Left cardiac atrium (tissue), 4 donors: ENCODE results near the gene IQCC. TPM values are rescaled to one million over a fixed set of nuclear protein-coding genes. Genes with fewer than 3 reads are reported as not detected.

Experiments
- ATAC-seq, 2 donors: fragments of 200-7000 bp; cut with Tn5 transposase; one replicate each; pipeline ENCODE4 v1.9.1; 2020; ENCODE audit warnings: mild to moderate bottlenecking in 2 of 2, moderate library complexity in 2 of 2
- DNase-seq: peaks from one replicate; pipeline ENCODE4 v3.0.0-alpha.2; 2020
- intact Hi-C, 2 donors: fragments of 100-400 bp; cut with DNase I; formaldehyde crosslinking; loops; one replicate each; pipeline versions ENCODE4 v1.14.1 to v1.15.1; 2022 to 2023
- total RNA-seq, 2 donors: library from RNA; stranded (reverse); fragmentation: NEBNext Ultra II Directional; extraction: Animal tissue kit (Norgen Biotek cat#: 25700); gene quantifications; one replicate each; pipeline ENCODE4 v1.2.1, GENCODE V29; 2021
- donor health status: DM: no; HTN: yes; CAD: no.
- donor health status: DM: no; HTN: yes; CAD: no; lungs with severe emphysema.
- donor health status: DM: yes; HTN: yes; CAD: no.
- donor health status: Dilated cardiomyopathy.

Gene IQCC
- total RNA-seq, 2 donors from 2014 or later: 0.76 to 0.97 TPM

DNA sequence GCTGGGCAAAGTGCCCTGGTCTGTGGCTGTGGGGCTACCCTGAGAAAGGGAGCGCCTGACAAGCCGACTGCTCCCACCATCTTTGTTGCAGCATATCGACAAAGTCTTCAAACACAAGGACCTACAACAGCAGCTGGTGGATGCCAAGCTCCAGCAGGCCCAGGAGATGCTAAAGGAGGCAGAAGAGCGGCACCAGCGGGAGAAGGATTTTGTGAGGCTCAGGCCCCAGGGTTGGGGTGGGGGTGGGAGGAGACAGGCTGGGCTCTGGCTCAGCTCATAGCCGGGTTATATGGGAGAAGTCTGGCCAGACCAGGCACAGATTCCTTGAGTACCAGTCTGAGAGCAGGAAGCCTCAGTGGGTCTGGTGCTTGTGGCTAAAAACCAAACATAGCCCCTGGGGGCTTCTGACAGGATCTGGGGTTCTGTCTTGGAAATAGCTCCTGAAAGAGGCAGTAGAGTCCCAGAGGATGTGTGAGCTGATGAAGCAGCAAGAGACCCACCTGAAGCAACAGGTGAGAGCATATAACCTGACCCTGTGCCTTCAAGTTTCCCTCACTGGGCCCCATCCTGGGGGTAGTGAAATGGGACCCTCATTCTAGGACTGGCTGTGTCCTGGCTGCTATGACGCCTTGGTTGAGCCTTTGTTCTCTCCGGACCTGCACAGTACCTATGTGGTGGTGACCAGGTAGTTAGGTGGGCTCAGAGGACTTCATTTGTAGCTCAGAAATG is 13.1 kb upstream of the IQCC start:
- ATAC-seq (no peak), DNase-seq (no peak)
- intact Hi-C loops: no loop called here

DNA sequence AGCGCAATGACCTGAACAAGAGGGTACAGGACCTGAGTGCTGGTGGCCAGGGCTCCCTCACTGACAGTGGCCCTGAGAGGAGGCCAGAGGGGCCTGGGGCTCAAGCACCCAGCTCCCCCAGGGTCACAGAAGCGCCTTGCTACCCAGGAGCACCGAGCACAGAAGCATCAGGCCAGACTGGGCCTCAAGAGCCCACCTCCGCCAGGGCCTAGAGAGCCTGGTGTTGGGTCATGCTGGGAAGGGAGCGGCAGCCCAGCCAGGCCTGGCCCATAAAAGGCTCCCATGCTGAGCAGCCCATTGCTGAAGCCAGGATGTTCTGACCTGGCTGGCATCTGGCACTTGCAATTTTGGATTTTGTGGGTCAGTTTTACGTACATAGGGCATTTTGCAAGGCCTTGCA is 10.5 kb upstream of the IQCC start:
- intact Hi-C loops: no loop called here
- no peak for DNase-seq
- no peak for ATAC-seq

- intact Hi-C loops: no loop called here
- DNase-seq: no peak
- ATAC-seq: no peak
Measured at GRCh38 chr1:32195531-32195930, 9.9 kb upstream of the IQCC start.

- ATAC-seq (no peak), DNase-seq (no peak)
- intact Hi-C loops: no loop called here
Measured at GRCh38 chr1:32195972-32196823, 9.3 kb upstream of the IQCC start.

DNA sequence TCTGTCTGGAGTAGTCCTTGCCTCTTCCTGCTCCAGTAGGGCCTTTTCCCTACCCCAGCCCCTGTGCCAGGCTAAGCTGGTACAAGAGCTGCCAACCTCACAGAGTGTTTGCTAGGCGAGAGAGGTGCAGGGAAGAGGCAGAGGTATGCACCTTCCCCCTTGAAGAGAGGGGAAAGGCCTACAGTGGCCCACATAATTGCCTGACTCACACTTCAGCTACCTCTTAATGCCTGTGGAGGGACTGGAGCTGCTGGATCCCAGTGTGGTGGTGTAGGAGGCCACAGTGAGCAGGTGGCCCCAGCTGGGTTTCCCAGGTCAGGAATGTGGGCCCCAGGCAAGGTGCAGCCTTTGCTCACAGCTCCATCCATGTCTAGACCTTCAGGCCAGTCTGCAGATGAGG is 8.4 kb upstream of the IQCC start:
- intact Hi-C loops: no loop called here
- ATAC-seq: no peak
- no peak for DNase-seq

DNA sequence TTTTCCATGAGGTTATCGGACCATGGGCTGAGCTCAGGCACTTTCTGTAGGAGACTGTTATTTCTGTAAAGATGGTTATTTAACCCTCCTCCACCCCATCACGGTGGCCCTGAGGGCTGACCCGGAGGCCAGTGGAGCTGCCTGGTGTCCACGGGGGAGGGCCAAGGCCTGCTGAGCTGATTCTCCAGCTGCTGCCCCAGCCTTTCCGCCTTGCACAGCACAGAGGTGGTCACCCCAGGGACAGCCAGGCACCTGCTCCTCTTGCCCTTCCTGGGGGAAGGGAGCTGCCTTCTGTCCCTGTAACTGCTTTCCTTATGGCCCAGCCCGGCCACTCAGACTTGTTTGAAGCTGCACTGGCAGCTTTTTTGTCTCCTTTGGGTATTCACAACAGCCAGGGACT is 7.6 kb upstream of the IQCC start:
- DNase-seq (no peak), ATAC-seq (no peak)
- intact Hi-C loops: no loop called here

DNA sequence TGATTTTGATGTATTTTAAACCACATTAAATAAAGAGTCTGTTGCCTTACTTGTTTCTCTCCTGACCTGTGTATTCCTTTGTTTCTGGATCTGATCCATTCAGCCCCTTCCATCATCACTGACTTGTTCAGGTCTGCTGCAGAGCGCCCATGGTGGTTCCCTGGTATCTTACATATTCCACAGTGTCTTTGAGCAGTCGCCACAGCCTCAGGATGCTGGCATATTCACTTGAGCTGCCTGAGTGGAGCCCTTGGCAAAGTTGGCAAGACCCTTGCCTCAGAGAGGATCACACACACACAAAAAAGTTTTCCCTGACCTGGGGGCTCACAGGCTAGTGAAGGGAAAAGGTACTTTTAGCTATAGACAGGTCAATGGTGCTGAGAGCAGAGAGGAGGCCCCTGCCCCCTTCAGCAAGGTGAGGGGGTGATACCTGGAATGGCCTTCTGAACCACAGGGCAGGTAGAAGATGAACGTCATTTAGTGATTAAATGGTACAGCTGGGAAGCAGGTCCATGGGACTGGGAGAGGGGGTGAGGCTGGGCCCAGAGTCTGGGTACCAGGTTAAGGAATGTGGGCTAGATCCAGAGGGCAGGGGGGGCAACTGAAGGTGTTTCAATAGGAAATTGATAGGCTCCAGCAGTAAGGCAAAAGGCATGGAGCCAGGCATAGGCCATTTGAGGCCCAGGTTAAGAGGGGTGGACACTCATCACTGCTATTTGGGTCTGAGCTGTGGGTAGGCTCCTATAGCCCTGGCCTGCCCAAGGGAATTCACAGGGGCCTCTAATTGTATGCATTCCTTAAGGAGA is 7.0 kb upstream of the IQCC start:
- ATAC-seq (no peak), DNase-seq (no peak)
- intact Hi-C loops: no loop called here

- DNase-seq: no peak
- ATAC-seq: no peak
- intact Hi-C loops: no loop called here
Measured at GRCh38 chr1:32199043-32199716, 6.3 kb upstream of the IQCC start.

- intact Hi-C loops: no loop called here
- DNase-seq: peak; percentile 63
- ATAC-seq: peak; percentile 41 to 48
Measured at GRCh38 chr1:32199717-32200072, 5.8 kb upstream of the IQCC start.

- intact Hi-C loops: no loop called here
- ATAC-seq (peak; percentile 61 to 62), DNase-seq (peak; percentile 86)
Measured at GRCh38 chr1:32200226-32201010, 5.1 kb upstream of the IQCC start, which contains the start of gene CCDC28B. Gene CCDC28B (plus strand): TSS chr1:32200595. CDS start chr1:32201936, 1,341 bp downstream.

DNA sequence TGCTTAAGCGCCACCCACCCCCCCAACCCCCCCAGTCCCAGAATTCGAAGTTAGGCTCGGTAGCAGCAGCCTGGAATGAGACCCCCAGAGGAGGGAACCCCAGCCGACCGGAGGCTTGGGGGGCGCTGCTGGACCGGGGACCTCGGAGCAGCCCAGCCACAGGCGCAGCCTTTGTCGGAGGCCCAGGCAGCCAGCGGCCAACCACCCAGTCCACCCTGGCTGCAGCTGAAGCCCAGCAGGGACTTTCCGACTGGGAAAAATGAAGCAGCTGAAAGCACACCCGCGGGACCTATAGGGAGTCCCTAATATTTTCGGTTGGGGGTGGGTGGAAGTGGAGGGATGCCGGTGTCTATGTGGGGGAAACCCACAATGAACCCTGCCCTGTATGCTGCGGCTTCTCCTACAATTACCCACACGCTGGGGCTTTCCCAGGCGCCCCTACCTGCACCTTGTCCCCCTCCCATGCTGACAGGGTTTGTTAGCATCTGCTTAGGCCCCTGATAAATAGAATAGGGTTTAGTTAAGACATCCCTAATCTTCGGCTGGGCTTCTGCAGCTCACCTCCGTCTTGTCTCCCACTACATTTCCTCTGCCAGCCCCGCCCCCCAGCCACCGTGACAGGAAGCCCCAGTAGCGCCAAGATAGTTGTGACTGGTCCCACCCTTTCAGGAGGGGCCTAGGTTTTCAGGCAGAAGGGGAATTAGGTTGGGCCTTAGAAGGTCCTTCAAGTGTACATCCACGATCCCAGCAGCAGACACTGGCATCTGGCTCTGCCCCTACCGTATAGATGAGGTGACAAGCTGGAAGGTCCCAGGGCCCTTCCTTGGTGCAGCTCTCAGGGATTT is 4.2 kb upstream of the IQCC start:
- intact Hi-C loops: no loop called here

DNA sequence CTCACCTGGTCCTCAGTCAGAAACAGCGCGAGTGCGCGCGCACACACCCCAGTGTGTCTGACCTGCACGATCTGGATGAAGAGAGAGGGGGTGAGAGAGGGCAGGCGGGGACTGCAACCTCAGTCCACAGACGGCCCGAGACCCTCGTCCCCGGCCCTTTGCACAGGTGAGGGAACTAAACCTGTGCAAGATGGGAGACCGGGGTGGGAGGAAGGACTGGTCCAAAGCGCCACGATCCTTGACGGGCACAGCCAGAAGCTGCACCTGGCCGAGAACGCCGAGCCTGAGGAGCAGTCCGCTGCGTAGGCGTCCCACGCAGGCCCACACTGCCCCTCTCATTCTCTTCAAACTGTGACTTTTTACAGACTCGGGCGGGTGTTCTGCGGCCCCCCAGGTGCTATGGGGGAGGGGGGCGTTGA is 519 bp upstream of the IQCC start:
- DNase-seq: no peak
- intact Hi-C loops: no loop called here
- no peak for ATAC-seq

More for the DNA sequence above, 4.2 kb upstream of the IQCC start:
- peak; percentile 84 for DNase-seq
- peak; percentile 52 to 61 for ATAC-seq

DNA sequence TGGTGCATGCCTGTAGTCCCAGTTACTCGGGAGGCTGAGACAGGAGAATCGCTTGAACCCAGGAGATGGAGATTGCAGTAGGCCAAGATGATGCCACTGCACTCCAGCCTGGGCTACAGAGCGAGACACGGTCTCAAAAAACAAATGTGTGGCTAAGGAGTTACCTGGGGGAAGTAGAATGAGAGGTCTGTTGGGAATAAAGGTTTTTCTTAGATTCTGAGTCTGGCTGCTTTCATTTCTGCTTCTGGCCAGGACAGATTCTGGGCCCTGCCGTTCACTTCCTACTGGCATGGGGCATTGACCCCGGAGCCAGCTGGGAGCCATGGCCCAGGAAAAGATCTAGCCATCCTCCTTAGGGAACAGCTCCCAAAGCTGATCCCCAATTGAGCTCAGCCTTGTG is 3.0 kb downstream of the IQCC start:
- ATAC-seq (no peak), DNase-seq (no peak)
- intact Hi-C loops: no loop called here

DNA sequence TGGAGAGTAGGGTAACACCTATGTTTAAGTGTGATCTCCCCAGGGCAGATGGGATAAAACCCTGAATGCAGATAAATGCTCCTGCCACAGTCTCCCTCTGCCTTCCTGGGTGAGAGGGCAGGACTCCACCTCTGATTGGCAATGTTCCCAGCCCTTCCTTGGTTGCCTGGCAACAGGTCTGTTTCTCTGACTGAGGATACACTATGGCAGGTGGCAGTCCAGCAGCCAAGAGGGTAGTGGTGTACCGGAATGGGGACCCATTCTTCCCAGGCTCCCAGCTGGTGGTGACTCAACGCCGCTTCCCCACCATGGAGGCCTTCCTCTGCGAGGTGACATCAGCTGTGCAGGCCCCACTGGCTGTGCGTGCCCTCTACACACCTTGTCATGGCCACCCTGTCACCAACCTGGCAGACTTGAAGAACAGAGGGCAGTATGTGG is 3.4 kb downstream of the IQCC start, which contains the start of gene DCDC2B:
DCDC2B (plus strand) TSS at position 199 of the 438 bp plus-strand sequence; CDS start at position 204, 5 bp downstream.
- intact Hi-C loops: no loop called here
- DNase-seq (no peak), ATAC-seq (peak in 1 of 2 donors; percentile 6)

GRCh38 chr1:32215629-32216480 is 10.4 kb downstream of the IQCC start:
- peak; percentile 62 for DNase-seq
- intact Hi-C loops: loop anchor here in 1 of 2 donors (5.0 kb wide), 1 partner anchor 101 kb away; no protein-coding TSS in a partner anchor
- peak; percentile 73 to 81 for ATAC-seq

GRCh38 chr1:32216566-32216965 is 11.1 kb downstream of the IQCC start:
- DNase-seq: no peak
- no peak for ATAC-seq
- intact Hi-C loops: loop anchor here in 1 of 2 donors (5.0 kb wide), 1 partner anchor 101 kb away; no protein-coding TSS in a partner anchor
